GM19328 (cell line): ENCODE results near the gene MYO19.
"Not testable (repeated sequence)": the region's sequence is repeated elsewhere in the genome, so short reads cannot be mapped to it uniquely, and the experiment has no call there.

Experiments used
- ATAC-seq: cut with Tn5 transposase; IDR thresholded peaks from one replicate; pipeline ENCODE4 v1.9.1; 2021; ENCODE audit warnings: mild to moderate bottlenecking, moderate library complexity; ENCODE audit not compliant: unreplicated experiment

Gene MYO19

GRCh38 chr17:36532435-36532975 lies 2.2 kb downstream of the MYO19 start:
- ATAC-seq: no peak

GRCh38 chr17:36529121-36529520 lies 5.5 kb downstream of the MYO19 start:
- ATAC-seq: no peak

GRCh38 chr17:36527621-36528250 lies 6.9 kb downstream of the MYO19 start:
- no peak for ATAC-seq

- no peak for ATAC-seq
Observed at GRCh38 chr17:36525888-36526287, 8.8 kb downstream of the MYO19 start.

- no peak for ATAC-seq
Observed at GRCh38 chr17:36525113-36525512, 9.6 kb downstream of the MYO19 start.

- no peak for ATAC-seq
Observed at GRCh38 chr17:36524428-36524876, 10.2 kb downstream of the MYO19 start.

- ATAC-seq: no peak
Observed at GRCh38 chr17:36523113-36523512, 11.6 kb downstream of the MYO19 start.

GRCh38 chr17:36515837-36516236 lies 18.8 kb downstream of the MYO19 start:
- no peak for ATAC-seq

- no peak for ATAC-seq
Observed at GRCh38 chr17:36514856-36515255, 19.8 kb downstream of the MYO19 start.

GRCh38 chr17:36512641-36513040 lies 22.0 kb downstream of the MYO19 start:
- no peak for ATAC-seq

- no peak for ATAC-seq
Observed at GRCh38 chr17:36511216-36511615, 23.5 kb downstream of the MYO19 start.

- no peak for ATAC-seq
Observed at GRCh38 chr17:36510636-36511035, 24.0 kb downstream of the MYO19 start.

- no peak for ATAC-seq
Observed at GRCh38 chr17:36509272-36509985, 25.2 kb downstream of the MYO19 start.

- not testable (repeated sequence) for ATAC-seq
Observed at GRCh38 chr17:36508439-36508838, 26.2 kb downstream of the MYO19 start.

GRCh38 chr17:36507266-36507665 lies 27.4 kb downstream of the MYO19 start:
- ATAC-seq: no peak

GRCh38 chr17:36506831-36507230 lies 27.8 kb downstream of the MYO19 start:
- no peak for ATAC-seq

- ATAC-seq: no peak
Observed at GRCh38 chr17:36506249-36506826, 28.3 kb downstream of the MYO19 start.

- ATAC-seq: no peak
Observed at GRCh38 chr17:36505171-36505570, 29.5 kb downstream of the MYO19 start.

- ATAC-seq: no peak
Observed at GRCh38 chr17:36504156-36504545, 30.5 kb downstream of the MYO19 start.

- ATAC-seq: no peak
Observed at GRCh38 chr17:36503456-36504155, 31.1 kb downstream of the MYO19 start.

GRCh38 chr17:36501963-36502362 lies 32.7 kb downstream of the MYO19 start:
- no peak for ATAC-seq
